OCI-LY1 (cell line): ENCODE results near the gene ARHGEF17.

Experiments used
- H2AFZ ChIP-seq: fragments of 200-600 bp; sonication (generic), shearing (Covaris generic); 2 replicates; pipeline ENCODE4 v1.6.0; 2014; ENCODE audit warnings: antibody characterized with exemption, mild to moderate bottlenecking, low read length
- H3F3A ChIP-seq: fragments of 200-600 bp; sonication (generic), shearing (Covaris generic); 2 replicates; pipeline ENCODE4 v1.6.0; 2014; ENCODE audit warnings: mild to moderate bottlenecking, antibody characterized with exemption, low read length, moderate library complexity; ENCODE audit not compliant: insufficient read depth
- H3K27ac ChIP-seq: fragments of 200-600 bp; sonication (generic); 2 replicates; pipeline ENCODE4 v1.5.1; 2014; ENCODE audit warnings: low read length, mixed run types, mild to moderate bottlenecking, low read depth; ENCODE audit not compliant: poor library complexity, severe bottlenecking
- H3K27me3 ChIP-seq: fragments of 200-600 bp; sonication (generic); 2 replicates; pipeline ENCODE4 v1.6.0; 2014; ENCODE audit warnings: antibody characterized with exemption, mild to moderate bottlenecking, low read length, moderate library complexity; ENCODE audit not compliant: insufficient read depth
- H3K36me3 ChIP-seq: fragments of 200-600 bp; sonication (generic); 2 replicates; pipeline ENCODE4 v1.6.1; 2014; ENCODE audit warnings: mild to moderate bottlenecking, antibody characterized with exemption, low read length, moderate library complexity, mixed read lengths; ENCODE audit not compliant: insufficient read depth
- H3K4me1 ChIP-seq: fragments of 200-600 bp; sonication (generic); 2 replicates; pipeline ENCODE4 v1.5.1; 2014; ENCODE audit warnings: mild to moderate bottlenecking, low read length, moderate library complexity; ENCODE audit not compliant: insufficient read depth, severe bottlenecking
- H3K4me2 ChIP-seq: fragments of 200-600 bp; sonication (generic), shearing (Covaris generic); 2 replicates; pipeline ENCODE4 v1.6.1; 2014; ENCODE audit warnings: low read length
- H3K4me3 ChIP-seq: fragments of 200-600 bp; sonication (generic); 2 replicates; pipeline ENCODE4 v1.5.1; 2014; ENCODE audit warnings: low read length, low read depth, mild to moderate bottlenecking, mixed read lengths; ENCODE audit not compliant: poor library complexity, severe bottlenecking
- H3K79me2 ChIP-seq: fragments of 200-600 bp; shearing (Covaris generic); 2 replicates; pipeline ENCODE4 v1.6.1; 2016; ENCODE audit warnings: mixed run types, low read length, mixed read lengths; ENCODE audit not compliant: insufficient read depth
- H3K9ac ChIP-seq: fragments of 200-600 bp; sonication (generic), shearing (Covaris generic); 2 replicates; pipeline ENCODE4 v1.6.1; 2014; ENCODE audit warnings: mild to moderate bottlenecking, low read length, mixed read lengths
- H3K9me2 ChIP-seq: fragments of 200-600 bp; sonication (generic), shearing (Covaris generic); 2 replicates; pipeline ENCODE4 v1.6.1; 2014; ENCODE audit warnings: low read depth, mild to moderate bottlenecking, low read length, mixed read lengths
- H3K9me3 ChIP-seq: fragments of 200-600 bp; shearing (Covaris generic); 2 replicates; pipeline ENCODE4 v1.6.1; 2014; ENCODE audit warnings: low read length, mixed read lengths
- H4K20me1 ChIP-seq: fragments of 200-600 bp; sonication (generic), shearing (Covaris generic); 2 replicates; pipeline ENCODE4 v1.6.0; 2016; ENCODE audit warnings: mild to moderate bottlenecking, low read length; ENCODE audit not compliant: insufficient read depth
- CTCF ChIP-seq: fragments of 200-600 bp; sonication (generic), shearing (Covaris generic); IDR thresholded peaks from 2 replicates; pipeline ENCODE4 v1.5.1; 2017; ENCODE audit warnings: mild to moderate bottlenecking, antibody characterized with exemption, low read length, moderate library complexity, mixed read lengths
- EZH2 ChIP-seq: fragments of 200-600 bp; sonication (generic), shearing (Covaris generic); IDR thresholded peaks from 2 replicates; pipeline ENCODE4 v1.8.0; 2017; ENCODE audit warnings: borderline replicate concordance, mixed run types, mild to moderate bottlenecking, antibody characterized with exemption, low read length, moderate library complexity, mixed read lengths

ARHGEF17 gene

GRCh38 chr11:73312851-73313327 lies 4.8 kb downstream of the ARHGEF17 start:
- Histone ChIP-seq H3K4me3 (no peak overlapping the region), H3K9me3 (no peaks in the 10 kb centered on the region), H3K79me2 (no peaks in the 10 kb centered on the region), H3K4me2 (no peak overlapping the region), H3K36me3 (no peaks in the 10 kb centered on the region), H3K9ac (no peak overlapping the region), H3K4me1 (peaks cover 8% of the 10 kb centered on the region), H3K9me2 (no peaks in the 10 kb centered on the region), H3K27me3 (no peaks in the 10 kb centered on the region), H2AFZ (no peak overlapping the region), H3F3A (no peaks in the 10 kb centered on the region), H3K27ac (no peak overlapping the region), H4K20me1 (no peaks in the 10 kb centered on the region)
- no peak for TF ChIP-seq CTCF

- H3K9me2 ChIP-seq, result no peaks in the 10 kb centered on the region
- no peak overlapping the region for H3K4me3 ChIP-seq
- no peaks in the 10 kb centered on the region for H4K20me1 ChIP-seq
- TF ChIP-seq CTCF (no peak), EZH2 (no peak)
- no peaks in the 10 kb centered on the region for H3F3A ChIP-seq
- no peaks in the 10 kb centered on the region for H3K9me3 ChIP-seq
- H3K36me3 ChIP-seq, result no peaks in the 10 kb centered on the region
- H3K27me3 ChIP-seq, result no peaks in the 10 kb centered on the region
- no peaks in the 10 kb centered on the region for H3K79me2 ChIP-seq
- no peak overlapping the region for H3K27ac ChIP-seq
- H3K4me2 ChIP-seq, result no peak overlapping the region
- peaks cover under 1% of the 10 kb centered on the region for H3K4me1 ChIP-seq
- H2AFZ ChIP-seq, result no peak overlapping the region
- H3K9ac ChIP-seq, result no peak overlapping the region
These were observed 5.6 kb downstream of the ARHGEF17 start for GRCh38 chr11:73313652-73314051.

GRCh38 chr11:73314117-73314961 lies 6.3 kb downstream of the ARHGEF17 start:
- TF ChIP-seq CTCF (no peak), EZH2 (no peak)
- H3K4me3 ChIP-seq, result no peak overlapping the region
- no peak overlapping the region for H3K9ac ChIP-seq
- H3K27ac ChIP-seq, result no peak overlapping the region
- H3K9me2 ChIP-seq, result no peaks in the 10 kb centered on the region
- H3F3A ChIP-seq, result no peaks in the 10 kb centered on the region
- no peaks in the 10 kb centered on the region for H3K27me3 ChIP-seq
- H3K4me1 ChIP-seq, result no peaks in the 10 kb centered on the region
- H3K36me3 ChIP-seq, result no peaks in the 10 kb centered on the region
- no peak overlapping the region for H3K4me2 ChIP-seq
- no peak overlapping the region for H2AFZ ChIP-seq
- no peaks in the 10 kb centered on the region for H3K79me2 ChIP-seq
- no peaks in the 10 kb centered on the region for H4K20me1 ChIP-seq
- no peaks in the 10 kb centered on the region for H3K9me3 ChIP-seq
